ENCODE data around the gene STAU1.
"Not testable (repeated sequence)": the region's sequence is repeated elsewhere in the genome, so short reads cannot be mapped to it uniquely, and the experiment has no call there.

Gene STAU1

GRCh38 chr20:49187851-49188641 lies at the start of gene STAU1:
Gene STAU1, minus strand, starts transcription at chr20:49188334. Its CDS starts 22,133 bp downstream, at chr20:49166201.
- DNase-seq (ENCODE audit: low read depth): peak; percentile 91

- no peak for DNase-seq (ENCODE audit: low read depth)
Measured at GRCh38 chr20:49237531-49237930, 49.4 kb upstream of the STAU1 start.

- DNase-seq (ENCODE audit: low read depth): no peak
Measured at GRCh38 chr20:49236301-49236700, 48.2 kb upstream of the STAU1 start.

- no peak for DNase-seq (ENCODE audit: low read depth)
Measured at GRCh38 chr20:49234831-49235230, 46.7 kb upstream of the STAU1 start.

GRCh38 chr20:49233226-49233625 lies 45.1 kb upstream of the STAU1 start:
- no peak for DNase-seq (ENCODE audit: low read depth)

GRCh38 chr20:49231471-49231870 lies 43.3 kb upstream of the STAU1 start:
- no peak for DNase-seq (ENCODE audit: low read depth)

- DNase-seq (ENCODE audit: low read depth): no peak
Measured at GRCh38 chr20:49230561-49231133, 42.5 kb upstream of the STAU1 start.

GRCh38 chr20:49230021-49230420 lies 41.9 kb upstream of the STAU1 start:
- DNase-seq (ENCODE audit: low read depth): no peak

GRCh38 chr20:49229381-49229780 lies 41.2 kb upstream of the STAU1 start:
- no peak for DNase-seq (ENCODE audit: low read depth)

GRCh38 chr20:49228676-49229075 lies 40.5 kb upstream of the STAU1 start:
- DNase-seq (ENCODE audit: low read depth): no peak

- DNase-seq (ENCODE audit: low read depth): no peak
Measured at GRCh38 chr20:49225896-49226295, 37.8 kb upstream of the STAU1 start.

- no peak for DNase-seq (ENCODE audit: low read depth)
Measured at GRCh38 chr20:49219924-49220831, 32.0 kb upstream of the STAU1 start.

- DNase-seq (ENCODE audit: low read depth): peak; percentile 93
Measured at GRCh38 chr20:49219091-49219923, 31.2 kb upstream of the STAU1 start, which contains the start of gene DDX27. Gene DDX27, plus strand, starts transcription at chr20:49219416. Its CDS starts 33 bp downstream, at chr20:49219449.

- not testable (repeated sequence) for DNase-seq (ENCODE audit: low read depth)
Measured at GRCh38 chr20:49218739-49219090, 30.6 kb upstream of the STAU1 start.

GRCh38 chr20:49216991-49217578 lies 29.0 kb upstream of the STAU1 start:
- peak; percentile 90 for DNase-seq (ENCODE audit: low read depth)

- no peak for DNase-seq (ENCODE audit: low read depth)
Measured at GRCh38 chr20:49215232-49215631, 27.1 kb upstream of the STAU1 start.

- DNase-seq (ENCODE audit: low read depth): no peak
Measured at GRCh38 chr20:49214571-49214970, 26.4 kb upstream of the STAU1 start.

- DNase-seq (ENCODE audit: low read depth): no peak
Measured at GRCh38 chr20:49210757-49211110, 22.6 kb upstream of the STAU1 start.

- no peak for DNase-seq (ENCODE audit: low read depth)
Measured at GRCh38 chr20:49210101-49210756, 22.1 kb upstream of the STAU1 start.

GRCh38 chr20:49207076-49207475 lies 18.9 kb upstream of the STAU1 start:
- no peak for DNase-seq (ENCODE audit: low read depth)

- DNase-seq (ENCODE audit: low read depth): no peak
Measured at GRCh38 chr20:49203746-49204145, 15.6 kb upstream of the STAU1 start.
